Endothelial cell of umbilical vein (primary cell): ENCODE results near the gene MYLIP. TPM values are rescaled to one million over a fixed set of nuclear protein-coding genes. Genes with fewer than 3 reads are reported as not detected.

ENCODE experiments used
- BruUV-seq: library from RNA; stranded (reverse); fragments of 400-500 nt; replicated peaks from 2 replicates; lab custom pipeline; 2021; lab: Mats Ljungman, UMichigan
- CTCF ChIA-PET: fragments of 300-600, 350-600 bp; sonication (Branson Sonifier 250); formaldehyde crosslinking; loops from one replicate; lab custom pipeline; 2021; ENCODE audit warnings: antibody characterized with exemption, inconsistent platforms; lab: Charles Lee
- POLR2A ChIA-PET: fragments of 300-600, 350-600 bp; sonication (Branson Sonifier 250); formaldehyde crosslinking; loops from one replicate; lab custom pipeline; 2021; ENCODE audit warnings: antibody characterized with exemption, inconsistent platforms; lab: Charles Lee
- DNase-seq: peaks from one replicate; pipeline ENCODE4 v3.0.0-alpha.2; 2011; ENCODE audit warnings: low read depth, low spot score
- FAIRE-seq: peaks from 2 replicates; lab custom pipeline; 2011; peaks lifted over from hg19 to GRCh38; lab: Jason Lieb, UNC
- H2AFZ ChIP-seq: 2 replicates; pipeline ENCODE4 v1.6.0; 2012; ENCODE audit warnings: low read depth, low read length, control low read depth, inconsistent platforms
- H3K27ac ChIP-seq: 2 replicates; pipeline ENCODE4 v1.5.1; 2011; ENCODE audit warnings: low read depth, mild to moderate bottlenecking, control low read depth, low read length, moderate library complexity; ENCODE audit not compliant: insufficient read depth
- H3K27me3 ChIP-seq, 2 experiments: 2 replicates each; pipeline versions ENCODE4 v1.6.0 to v1.6.1; 2011; ENCODE audit warnings: low read length in 2 of 2, mixed read lengths in 1 of 2; ENCODE audit not compliant: control insufficient read depth in 2 of 2, insufficient read depth in 2 of 2
- H3K36me3 ChIP-seq, 2 experiments: 2 replicates in 1 of 2; 3 replicates in 1 of 2; pipeline ENCODE4 v1.5.1; 2011; ENCODE audit warnings: low read length in 2 of 2, mild to moderate bottlenecking in 1 of 2, moderate library complexity in 1 of 2; ENCODE audit not compliant: control insufficient read depth in 2 of 2, insufficient read depth in 2 of 2; ENCODE audit errors: extremely low read depth in 1 of 2
- H3K4me1 ChIP-seq: 3 replicates; pipeline ENCODE4 v1.5.1; 2011; ENCODE audit warnings: mild to moderate bottlenecking, low read length; ENCODE audit not compliant: control insufficient read depth, insufficient read depth; ENCODE audit errors: extremely low read depth
- H3K4me2 ChIP-seq: 2 replicates; pipeline ENCODE4 v1.6.1; 2011; ENCODE audit warnings: low read length, control low read depth, mixed read lengths; ENCODE audit not compliant: insufficient read depth
- H3K4me3 ChIP-seq, 3 experiments: fragments of 200-600 bp in 1 of 3; sonication (generic), shearing (Covaris generic) in 1 of 3; replicated peaks in 1 of 3; 2 replicates each; pipeline ENCODE4 v1.5.1; 2011 to 2016; ENCODE audit warnings: control low read depth in 3 of 3, low read length in 3 of 3, mild to moderate bottlenecking in 2 of 3, inconsistent platforms in 1 of 3, low read depth in 1 of 3, moderate library complexity in 1 of 3; ENCODE audit not compliant: insufficient read depth in 1 of 3
- H3K79me2 ChIP-seq: 2 replicates; pipeline ENCODE4 v1.6.0; 2012; ENCODE audit warnings: low read length, inconsistent platforms; ENCODE audit not compliant: control insufficient read depth, insufficient read depth
- H3K9ac ChIP-seq: replicated peaks from 2 replicates; pipeline ENCODE3; 2011; ENCODE audit warnings: low read length, control low read depth; ENCODE audit not compliant: insufficient read depth; ENCODE audit errors: extremely low read depth
- H3K9me1 ChIP-seq: replicated peaks from 3 replicates; pipeline ENCODE4 v1.6.0; 2011; ENCODE audit warnings: mild to moderate bottlenecking, low read length; ENCODE audit not compliant: control insufficient read depth, insufficient read depth; ENCODE audit errors: extremely low read depth
- H3K9me3 ChIP-seq: replicated peaks from 2 replicates; pipeline ENCODE4 v1.5.1; 2012; ENCODE audit warnings: low read length, inconsistent platforms; ENCODE audit not compliant: control insufficient read depth, insufficient read depth
- H4K20me1 ChIP-seq: replicated peaks from 2 replicates; pipeline ENCODE3; 2011; ENCODE audit warnings: mild to moderate bottlenecking, low read length; ENCODE audit not compliant: control insufficient read depth, insufficient read depth; ENCODE audit errors: extremely low read depth
- EZH2 ChIP-seq: IDR thresholded peaks from 2 replicates; pipeline ENCODE4 v1.6.1; 2012; ENCODE audit warnings: borderline replicate concordance, low read depth, mild to moderate bottlenecking, moderate library complexity, low read length, inconsistent platforms; ENCODE audit not compliant: severe bottlenecking
- FOS ChIP-seq: IDR thresholded peaks from 2 replicates; pipeline ENCODE4 v1.6.1; 2011; ENCODE audit warnings: mild to moderate bottlenecking, low read length, moderate library complexity, borderline replicate concordance; ENCODE audit not compliant: insufficient read depth
- GATA2 ChIP-seq: IDR thresholded peaks from 2 replicates; pipeline ENCODE4 v1.7.0; 2011; ENCODE audit warnings: low read depth, mild to moderate bottlenecking, moderate library complexity, mixed read lengths, low read length; ENCODE audit not compliant: insufficient read length, insufficient read depth
- POLR2AphosphoS5 ChIP-seq: IDR thresholded peaks from 2 replicates; pipeline ENCODE4 v1.6.1; 2012; ENCODE audit warnings: low read depth, mild to moderate bottlenecking, control low read depth, low read length, moderate library complexity; ENCODE audit not compliant: insufficient read depth
- dilution Hi-C: fragments of 300-500 bp; cut with MboI; formaldehyde crosslinking; loops from one replicate; pipeline ENCODE4 v1.15.0; 2019; ENCODE audit warnings: low sequenced_read_pairs; ENCODE audit not compliant: extremely low pct_ligation_motif_present
- intact Hi-C: fragments of 100-400 bp; cut with micrococcal nuclease; formaldehyde crosslinking; loops from one replicate; pipeline ENCODE4 v1.10.0; 2022
- polyA plus RNA-seq, 4 experiments: library from polyadenylated mRNA; depleted of rRNA in 3 of 4; stranded (reverse) in 3 of 4; unstranded in 1 of 4; fragments of >200 nt; gene quantifications; 2 replicates each; pipeline versions ENCODE4 v1.2.1 to v1.2.3, GENCODE V29; 2011 to 2012; ENCODE audit warnings: missing spikeins in 1 of 4
- total RNA-seq: library from RNA; stranded (reverse); gene quantifications from 2 replicates; pipeline ENCODE4 v1.2.3, GENCODE V29; 2021
- TF ChIP-seq, protein P1 (sequence below): IDR thresholded peaks from 2 replicates; pipeline ENCODE4 v1.6.1; 2011; ENCODE audit not compliant: insufficient read depth, insufficient read length

Gene MYLIP
- total and polyA plus RNA-seq, 2 donors (not counting 3 experiments of a cell fraction or from before 2014, with no cell fraction given): 16.9 to 19.2 TPM

DNA sequence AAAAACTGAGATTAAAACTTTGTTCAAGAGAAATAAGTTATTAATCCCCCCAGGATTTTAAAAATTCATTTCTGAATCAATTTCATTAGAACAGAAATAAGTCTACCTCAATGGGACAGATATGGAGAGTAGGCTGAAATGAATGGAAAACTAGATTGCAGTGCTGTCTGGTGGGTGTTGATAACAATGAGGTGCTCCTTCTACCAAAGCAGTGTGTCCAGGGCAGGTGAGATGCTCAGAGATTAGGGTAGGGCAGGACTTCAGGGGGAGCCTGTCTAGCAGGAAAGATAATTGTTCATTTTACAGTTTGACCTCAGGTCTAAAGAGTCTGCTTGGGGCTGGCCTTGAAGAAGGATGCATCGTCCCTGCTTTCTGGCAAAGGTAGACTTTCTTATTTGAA, 38.0 kb upstream of the MYLIP start:
- ChIA-PET CTCF (no interaction called here), POLR2A (no interaction called here)
- Histone ChIP-seq H3K9me3 (no peaks in the 10 kb centered on the region), H3K4me3 (no peak overlapping the region), H3K27ac (no peak overlapping the region), H3K27me3 (no peaks in the 10 kb centered on the region), H3K9ac (no peak overlapping the region), H3K36me3 (no peaks in the 10 kb centered on the region), H3K79me2 (no peaks in the 10 kb centered on the region), H2AFZ (no peak overlapping the region), H3K4me1 (peaks cover 14% of the 10 kb centered on the region), H3K9me1 (no peaks in the 10 kb centered on the region), H4K20me1 (no peaks in the 10 kb centered on the region), H3K4me2 (no peak overlapping the region)
- BruUV-seq: no TSS peak
- TF ChIP-seq, protein P1, sequence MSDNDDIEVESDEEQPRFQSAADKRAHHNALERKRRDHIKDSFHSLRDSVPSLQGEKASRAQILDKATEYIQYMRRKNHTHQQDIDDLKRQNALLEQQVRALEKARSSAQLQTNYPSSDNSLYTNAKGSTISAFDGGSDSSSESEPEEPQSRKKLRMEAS: no peak
- TF ChIP-seq GATA2 (no peak), FOS (no peak)
- FAIRE-seq (no peak), DNase-seq (no peak)
- intact Hi-C loops (no loop called here), dilution Hi-C loops (no loop called here)

DNA sequence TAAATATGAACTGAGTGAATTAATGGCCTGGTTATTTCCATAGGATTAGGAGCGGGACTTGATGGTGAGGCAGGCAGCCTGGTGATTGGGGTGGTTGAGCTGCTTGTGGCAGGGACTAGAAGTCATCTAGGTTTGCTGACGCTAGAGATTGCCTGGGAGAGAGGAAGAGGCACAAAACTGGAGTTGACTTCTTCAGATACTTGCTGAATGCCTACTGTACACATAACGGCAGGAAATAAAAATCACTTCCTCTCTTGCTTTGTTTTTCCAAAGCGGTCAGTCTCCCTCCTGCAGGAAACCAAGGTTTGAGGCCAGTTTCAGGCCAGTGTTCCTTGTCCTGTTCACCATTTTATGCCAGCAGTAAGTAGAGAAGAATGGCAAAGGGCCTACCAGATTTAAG, 36.7 kb upstream of the MYLIP start:
- POLR2A ChIA-PET: interaction anchor here (2.2 kb wide), 1 partner anchor 37 kb away, joined by 9 read pairs; the partner anchor contains the start of gene MYLIP
- peak; percentile 81 for DNase-seq

More for the DNA sequence above, 36.7 kb upstream of the MYLIP start:
- peak overlapping the region; percentile 13 for H3K27ac ChIP-seq
- TF ChIP-seq POLR2AphosphoS5 (peak; percentile 36), GATA2 (peak; percentile 20), FOS (peak; percentile 20), EZH2 (no peak)
- dilution Hi-C loops (no loop called here), intact Hi-C loops (loop anchor here (1.0 kb wide), 1 partner anchor 36 kb away; no protein-coding TSS in a partner anchor)
- no peaks in the 10 kb centered on the region for H4K20me1 ChIP-seq
- no peaks in the 10 kb centered on the region for H3K9me1 ChIP-seq
- no peak overlapping the region for H3K4me3 ChIP-seq
- H3K79me2 ChIP-seq: no peaks in the 10 kb centered on the region
- peaks cover 14% of the 10 kb centered on the region for H3K4me1 ChIP-seq
- peak overlapping the region; percentile 54 for H3K4me2 ChIP-seq
- no peaks in the 10 kb centered on the region for H3K9me3 ChIP-seq
- no TSS peak for BruUV-seq
- peak overlapping the region; percentile 37 for H2AFZ ChIP-seq
- no peaks in the 10 kb centered on the region for H3K27me3 ChIP-seq
- peak; percentile 85 for FAIRE-seq
- no peaks in the 10 kb centered on the region for H3K36me3 ChIP-seq
- H3K9ac ChIP-seq: no peak overlapping the region
- CTCF ChIA-PET: interaction anchor here (1.1 to 1.9 kb wide), 4 partner anchors 11 to 401 kb away, joined by 4 to 9 read pairs (median 7); partner anchors contain the start of gene MYLIP
